ENCODE data around the gene TOM1. TPM values are rescaled to one million over a fixed set of nuclear protein-coding genes. Genes with fewer than 3 reads are reported as not detected.
A peak's percentile ranks its signal among the peaks of the same experiment; 100 is the strongest.

The TOM1 gene
- total RNA-seq, 1 donor from 2014 or later = 16.8 TPM

DNA sequence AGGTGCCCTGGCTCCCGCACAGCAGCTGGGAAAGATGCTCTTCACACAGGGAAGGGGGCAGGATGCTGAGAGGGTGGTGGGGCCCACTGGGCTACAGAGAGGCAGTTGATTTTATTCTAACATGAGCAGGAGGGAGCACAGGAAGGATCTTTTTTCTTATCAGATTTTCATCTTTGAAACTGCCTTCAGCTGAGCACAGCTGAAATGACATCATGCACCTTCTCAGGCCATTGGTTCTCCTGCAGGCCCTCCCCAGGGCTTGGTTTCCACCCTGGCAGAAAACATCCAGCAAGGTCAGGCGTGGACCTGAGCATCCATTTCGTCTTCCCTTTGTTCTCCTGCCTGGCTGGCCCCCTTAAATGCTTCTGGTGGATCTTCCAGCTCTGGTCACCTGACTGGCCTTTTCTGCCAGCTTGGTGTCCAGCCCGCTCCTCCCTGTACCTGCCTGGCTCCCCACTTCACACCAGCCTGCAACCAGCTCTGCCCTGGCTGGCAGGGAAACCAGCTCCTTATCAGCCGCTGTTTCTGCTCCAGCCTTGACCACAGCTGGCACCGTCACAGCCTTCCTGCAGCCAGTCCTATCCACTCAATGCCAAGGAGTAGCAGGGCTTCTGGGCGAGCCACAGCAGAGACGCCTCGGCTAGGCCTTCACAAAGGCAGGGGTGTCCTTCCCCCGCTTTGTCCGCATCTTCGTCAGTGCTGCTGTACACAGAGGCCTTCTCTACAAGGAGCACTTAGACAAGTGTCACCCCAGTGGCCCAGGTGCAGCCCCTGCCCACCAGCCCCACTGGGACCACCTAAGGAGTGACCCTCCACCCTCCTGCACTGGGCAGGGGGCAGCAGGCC, 36.5 kb downstream of the TOM1 start:
- peak; percentile 77 for DNase-seq
- H3K36me3 Mint-ChIP-seq (ENCODE audit: low read depth) = peaks cover 23% of the 10 kb centered on the region
- H3K4me1 Mint-ChIP-seq = peaks cover 25% of the 10 kb centered on the region
- H3K9me3 Mint-ChIP-seq = no peaks in the 10 kb centered on the region
- no peaks in the 10 kb centered on the region for H3K27me3 Mint-ChIP-seq
- no peak overlapping the region for H3K27ac Mint-ChIP-seq
- H3K4me3 Mint-ChIP-seq = peak overlapping the region; percentile 13
- intact Hi-C loops (cut with micrococcal nuclease) = no loop called here

DNA sequence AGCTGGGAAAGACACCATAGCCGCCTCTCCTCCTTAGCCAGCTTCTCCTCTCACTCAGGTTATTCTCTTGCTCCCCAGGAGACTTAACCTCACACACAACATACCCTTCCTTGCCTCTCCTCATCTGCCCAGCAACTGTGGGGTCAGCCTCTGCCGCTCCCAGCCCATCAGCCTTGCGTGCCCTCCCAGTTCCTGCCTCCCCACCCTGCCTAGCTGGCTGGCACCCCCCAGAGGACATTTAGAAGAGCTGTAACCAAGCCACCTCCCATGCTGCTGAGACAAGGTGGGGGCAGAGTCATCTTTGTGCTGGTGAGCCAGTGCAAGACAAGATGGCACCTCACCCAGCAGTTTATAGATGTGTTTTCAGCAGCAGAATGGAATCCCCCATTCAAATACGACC, 38.2 kb downstream of the TOM1 start:
- Mint-ChIP-seq H3K36me3 (ENCODE audit: low read depth) (peaks cover 17% of the 10 kb centered on the region), H3K9me3 (no peaks in the 10 kb centered on the region), H3K27ac (no peak overlapping the region), H3K4me3 (no peak overlapping the region), H3K4me1 (peaks cover 23% of the 10 kb centered on the region), H3K27me3 (no peaks in the 10 kb centered on the region)
- intact Hi-C loops (cut with micrococcal nuclease) = no loop called here
- no peak for DNase-seq

DNA sequence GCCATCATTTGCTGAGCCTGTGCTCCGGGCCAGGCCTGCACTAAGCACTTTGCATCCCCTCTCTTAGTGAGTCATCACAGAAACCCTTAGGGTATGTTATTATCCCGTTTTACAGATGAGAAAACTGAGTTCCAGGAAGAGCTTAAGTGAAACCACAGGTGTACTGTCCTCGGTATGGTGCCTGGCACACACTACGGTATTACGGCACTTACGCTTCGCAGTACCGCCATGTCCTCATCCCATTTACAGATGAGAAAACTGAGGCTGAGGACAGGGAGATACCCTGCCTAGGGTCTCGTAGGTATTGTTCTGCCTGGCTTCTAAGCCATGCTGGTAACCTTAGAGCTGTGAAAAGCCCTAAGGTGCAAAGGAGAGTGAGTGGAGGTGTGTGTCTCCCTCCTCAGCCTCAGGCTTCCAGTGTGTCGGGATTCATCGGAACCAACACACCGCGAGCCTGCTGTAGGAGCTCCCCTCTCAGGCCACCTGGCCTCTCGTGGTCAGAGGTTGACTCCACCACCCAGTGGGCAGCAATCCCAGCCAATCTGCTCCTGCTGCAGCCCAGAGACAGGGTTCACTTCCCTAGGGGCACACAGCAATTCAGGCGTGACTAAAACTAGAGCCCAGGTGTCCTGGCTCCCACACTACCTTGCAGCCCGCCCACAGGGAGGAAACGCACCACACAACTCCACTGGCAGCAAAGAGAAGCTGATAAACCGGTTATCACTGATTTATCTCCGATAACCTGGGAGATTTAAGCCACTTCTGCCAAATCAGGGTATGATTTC, 41.6 kb downstream of the TOM1 start:
- intact Hi-C loops (cut with micrococcal nuclease) = no loop called here
- Mint-ChIP-seq H3K36me3 (ENCODE audit: low read depth) (peaks cover 15% of the 10 kb centered on the region), H3K27me3 (no peaks in the 10 kb centered on the region), H3K9me3 (no peaks in the 10 kb centered on the region), H3K27ac (peak overlapping the region; percentile 53), H3K4me3 (no peak overlapping the region), H3K4me1 (peaks cover 2% of the 10 kb centered on the region)
- no peak for DNase-seq

- Mint-ChIP-seq H3K27me3 (no peaks in the 10 kb centered on the region), H3K4me1 (peaks cover 1% of the 10 kb centered on the region), H3K36me3 (ENCODE audit: low read depth) (peaks cover 15% of the 10 kb centered on the region), H3K9me3 (no peaks in the 10 kb centered on the region), H3K4me3 (no peak overlapping the region), H3K27ac (peak overlapping the region; percentile 48)
- DNase-seq = no peak
- intact Hi-C loops (cut with micrococcal nuclease) = no loop called here
Observed at GRCh38 chr22:35342390-35342789, 42.7 kb downstream of the TOM1 start.

DNA sequence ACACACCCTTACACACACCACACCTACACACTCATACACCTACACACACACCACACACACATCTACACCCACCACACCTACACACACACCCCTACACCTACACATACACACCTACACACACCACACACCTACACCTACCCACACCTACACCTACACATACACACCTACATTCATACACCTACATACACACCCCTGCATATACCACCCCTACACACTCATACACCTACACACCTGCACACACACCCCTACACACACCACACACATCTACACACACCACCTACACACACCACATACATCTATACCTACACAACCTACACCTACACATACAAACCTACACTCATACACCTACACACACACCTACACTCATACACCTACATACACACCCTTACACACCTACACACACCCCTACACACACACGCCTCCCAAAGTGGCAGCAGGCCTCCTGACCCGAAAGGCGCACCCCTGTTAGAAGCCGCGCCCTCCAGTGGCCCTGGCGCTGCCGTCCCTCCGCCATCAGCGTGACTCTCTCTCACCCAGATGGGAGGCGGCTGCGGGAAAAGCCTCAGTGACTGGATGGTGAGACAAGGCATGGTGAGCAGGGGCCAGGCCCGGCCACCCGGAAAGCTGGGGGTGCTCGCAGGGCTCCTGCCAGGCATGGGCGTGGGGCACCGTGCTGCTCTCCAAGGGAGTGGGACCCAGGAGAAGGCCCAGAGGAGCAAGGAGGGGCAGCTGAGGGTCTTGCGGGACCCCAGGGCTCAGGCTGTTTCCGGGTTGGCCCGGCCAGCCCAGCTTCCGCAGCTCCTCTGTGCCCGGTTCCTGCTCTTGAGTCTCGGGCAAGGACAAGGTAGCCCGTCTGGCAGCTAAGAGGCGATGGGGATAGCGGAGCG, 44.2 kb downstream of the TOM1 start:
- Mint-ChIP-seq H3K9me3 (no peaks in the 10 kb centered on the region), H3K27ac (no peak overlapping the region), H3K36me3 (ENCODE audit: low read depth) (peaks cover 15% of the 10 kb centered on the region), H3K27me3 (no peaks in the 10 kb centered on the region), H3K4me1 (peaks cover 1% of the 10 kb centered on the region), H3K4me3 (no peak overlapping the region)
- intact Hi-C loops (cut with micrococcal nuclease) = no loop called here
- no peak for DNase-seq

DNA sequence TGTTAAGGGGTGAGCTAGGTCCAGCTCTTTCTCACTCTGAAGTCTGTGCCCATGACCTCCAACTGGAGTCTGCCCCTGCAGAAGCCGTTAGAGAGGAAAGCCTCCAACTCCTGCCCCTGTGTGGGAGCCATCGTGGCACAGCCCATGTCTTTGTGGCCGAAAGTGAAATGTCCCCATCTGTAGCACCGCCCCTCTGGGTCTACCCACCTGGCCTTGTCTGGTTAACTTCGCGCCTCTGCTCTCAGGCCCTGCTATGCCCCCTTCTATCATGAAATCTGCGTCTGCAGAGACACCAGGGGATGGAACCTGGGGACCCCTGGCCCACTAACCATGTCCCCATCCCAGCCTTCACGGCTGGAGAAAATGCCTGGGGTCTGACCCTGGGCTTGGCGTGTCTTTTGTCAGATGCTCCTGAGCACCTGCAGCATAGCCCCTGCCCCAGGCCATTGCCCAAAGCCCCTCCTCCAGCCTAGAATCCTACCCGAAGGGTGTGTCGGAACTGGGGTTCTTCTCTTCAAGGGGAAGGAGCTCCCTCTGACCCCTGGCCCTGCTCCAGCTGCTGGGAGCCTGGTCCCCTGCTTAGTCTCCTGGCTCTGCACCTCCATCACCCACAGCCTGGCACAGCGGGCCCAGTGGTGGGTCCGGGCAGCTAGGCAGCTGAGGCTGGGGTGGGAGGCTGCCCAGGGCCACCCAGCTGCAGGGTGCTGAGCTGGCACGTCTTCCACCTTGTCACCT, 45.4 kb downstream of the TOM1 start:
- Mint-ChIP-seq H3K27me3 (no peaks in the 10 kb centered on the region), H3K4me1 (peaks cover 1% of the 10 kb centered on the region), H3K4me3 (no peak overlapping the region), H3K9me3 (no peaks in the 10 kb centered on the region), H3K27ac (no peak overlapping the region), H3K36me3 (ENCODE audit: low read depth) (peaks cover 12% of the 10 kb centered on the region)
- intact Hi-C loops (cut with micrococcal nuclease) = no loop called here
- DNase-seq = no peak

DNA sequence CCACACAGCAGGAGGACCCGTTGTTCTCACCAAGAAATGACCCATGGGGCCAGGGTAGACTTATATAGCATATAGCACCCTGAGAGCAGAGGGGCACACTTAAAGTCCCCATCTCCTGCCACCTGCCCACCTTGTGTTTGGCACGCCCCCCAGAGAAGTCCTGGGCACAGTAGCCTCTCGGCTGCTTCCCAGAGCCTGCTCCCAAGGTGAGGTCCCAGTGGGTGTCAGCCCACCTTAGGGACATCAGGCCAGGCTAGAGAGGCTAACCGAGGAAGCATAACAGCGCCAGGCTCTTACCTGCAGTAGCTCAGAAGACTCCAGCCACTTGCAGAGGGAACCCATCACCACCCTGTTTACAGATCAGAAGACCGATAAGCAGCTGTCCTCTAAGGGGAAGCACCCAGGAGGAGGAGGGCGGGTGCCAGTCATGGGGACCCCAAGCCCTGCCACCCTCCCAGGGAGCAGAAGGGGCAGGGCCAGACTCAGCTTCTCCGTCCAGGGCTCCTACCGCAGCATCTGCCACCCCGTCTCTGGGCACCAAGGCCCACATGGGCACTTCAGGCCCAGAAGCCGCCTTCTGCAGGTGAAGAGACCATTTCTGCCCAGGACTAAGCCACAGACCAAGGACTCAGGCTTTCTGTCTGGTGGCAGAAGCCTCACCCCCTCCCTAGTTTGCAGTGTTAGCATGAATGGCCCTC, 46.3 kb downstream of the TOM1 start:
- peaks cover 9% of the 10 kb centered on the region for H3K36me3 Mint-ChIP-seq (ENCODE audit: low read depth)
- no peak overlapping the region for H3K27ac Mint-ChIP-seq
- H3K27me3 Mint-ChIP-seq = no peaks in the 10 kb centered on the region
- DNase-seq = no peak
- H3K4me1 Mint-ChIP-seq = peaks cover 6% of the 10 kb centered on the region
- H3K4me3 Mint-ChIP-seq = no peak overlapping the region
- intact Hi-C loops (cut with micrococcal nuclease) = no loop called here
- H3K9me3 Mint-ChIP-seq = no peaks in the 10 kb centered on the region

- peaks cover 8% of the 10 kb centered on the region for H3K36me3 Mint-ChIP-seq (ENCODE audit: low read depth)
- no peak for DNase-seq
- H3K9me3 Mint-ChIP-seq = no peaks in the 10 kb centered on the region
- intact Hi-C loops (cut with micrococcal nuclease) = no loop called here
- peaks cover 13% of the 10 kb centered on the region for H3K4me1 Mint-ChIP-seq
- peaks cover 4% of the 10 kb centered on the region for H3K27me3 Mint-ChIP-seq
- H3K4me3 Mint-ChIP-seq = no peak overlapping the region
- no peak overlapping the region for H3K27ac Mint-ChIP-seq
Observed at GRCh38 chr22:35346596-35347220, 47.0 kb downstream of the TOM1 start.

DNA sequence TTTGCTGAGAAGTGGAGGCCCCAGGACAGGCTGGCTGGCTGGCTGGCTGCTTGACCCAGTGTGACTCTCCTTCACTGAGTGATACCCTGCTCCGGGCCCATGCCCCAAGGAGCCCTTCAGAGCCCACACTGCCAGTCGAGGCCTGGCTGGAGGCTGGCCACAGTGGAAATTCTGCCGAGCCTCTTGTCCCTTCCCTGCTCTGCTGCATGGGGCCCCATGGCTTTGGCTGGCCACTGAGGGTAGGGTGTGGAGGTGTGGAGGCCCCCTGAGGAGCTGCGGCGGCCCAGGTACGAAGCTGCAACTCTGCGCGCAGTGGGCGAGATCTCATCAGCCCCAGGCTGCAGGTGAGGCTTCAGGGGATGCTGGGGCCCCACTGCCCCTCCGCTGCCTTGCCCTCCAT, 47.8 kb downstream of the TOM1 start:
- Mint-ChIP-seq H3K4me3 (no peak overlapping the region), H3K27me3 (peaks cover 4% of the 10 kb centered on the region), H3K36me3 (ENCODE audit: low read depth) (peaks cover 5% of the 10 kb centered on the region), H3K27ac (no peak overlapping the region), H3K4me1 (peaks cover 19% of the 10 kb centered on the region), H3K9me3 (no peaks in the 10 kb centered on the region)
- intact Hi-C loops (cut with micrococcal nuclease) = no loop called here
- DNase-seq = no peak

DNA sequence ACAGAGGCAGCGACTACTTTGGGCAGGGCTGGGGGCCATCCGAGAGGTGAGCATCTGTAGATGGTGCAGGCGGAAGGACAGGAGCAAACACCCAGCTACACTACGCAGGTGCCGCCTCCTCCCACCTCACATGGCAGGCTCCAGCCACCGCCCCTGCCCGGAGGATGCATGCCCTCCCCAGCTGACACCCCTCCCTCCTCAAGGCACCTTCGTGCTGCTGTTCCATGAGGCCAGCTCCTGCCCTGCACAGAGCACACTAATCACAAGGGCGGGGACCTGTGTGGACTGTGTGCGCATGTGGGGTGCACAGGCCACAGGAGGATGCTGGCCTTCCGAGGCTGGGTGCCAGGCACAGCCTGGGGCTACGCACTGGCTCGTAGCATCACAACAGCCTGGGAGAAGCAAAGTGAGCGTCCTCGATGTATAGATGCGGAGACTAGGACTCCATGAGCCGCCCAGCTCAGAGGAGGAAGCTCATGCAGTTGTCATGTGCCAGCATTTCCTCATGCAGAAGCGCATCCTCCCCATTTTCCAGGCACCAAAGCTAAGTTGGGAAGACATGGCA, 48.4 kb downstream of the TOM1 start:
- Mint-ChIP-seq H3K4me1 (peaks cover 25% of the 10 kb centered on the region), H3K36me3 (ENCODE audit: low read depth) (peaks cover 5% of the 10 kb centered on the region), H3K9me3 (no peaks in the 10 kb centered on the region), H3K27me3 (peaks cover 4% of the 10 kb centered on the region), H3K27ac (no peak overlapping the region), H3K4me3 (no peak overlapping the region)
- DNase-seq = no peak
- intact Hi-C loops (cut with micrococcal nuclease) = no loop called here

GRCh38 chr22:35348703-35349102, 49.0 kb downstream of the TOM1 start:
- DNase-seq = no peak
- Mint-ChIP-seq H3K9me3 (no peaks in the 10 kb centered on the region), H3K27me3 (peaks cover 4% of the 10 kb centered on the region), H3K27ac (no peak overlapping the region), H3K36me3 (ENCODE audit: low read depth) (peaks cover 5% of the 10 kb centered on the region), H3K4me3 (no peak overlapping the region), H3K4me1 (peaks cover 26% of the 10 kb centered on the region)
- intact Hi-C loops (cut with micrococcal nuclease) = no loop called here

- intact Hi-C loops (cut with micrococcal nuclease) = no loop called here
- no peak for DNase-seq
- H3K4me1 Mint-ChIP-seq = peaks cover 26% of the 10 kb centered on the region
- peaks cover 4% of the 10 kb centered on the region for H3K27me3 Mint-ChIP-seq
- H3K4me3 Mint-ChIP-seq = no peak overlapping the region
- H3K9me3 Mint-ChIP-seq = no peaks in the 10 kb centered on the region
- H3K36me3 Mint-ChIP-seq (ENCODE audit: low read depth) = peaks cover 5% of the 10 kb centered on the region
- H3K27ac Mint-ChIP-seq = peak overlapping the region; percentile 11
Observed at GRCh38 chr22:35349368-35349703, 49.6 kb downstream of the TOM1 start.
